Measurements from ENCODE around the gene TRPC6. TPM values are rescaled to one million over a fixed set of nuclear protein-coding genes. Genes with fewer than 3 reads are reported as not detected.

TRPC6 gene
- total RNA-seq, 4 donors from 2014 or later: 3.9 to 7.3 (median 6.0) TPM

DNA sequence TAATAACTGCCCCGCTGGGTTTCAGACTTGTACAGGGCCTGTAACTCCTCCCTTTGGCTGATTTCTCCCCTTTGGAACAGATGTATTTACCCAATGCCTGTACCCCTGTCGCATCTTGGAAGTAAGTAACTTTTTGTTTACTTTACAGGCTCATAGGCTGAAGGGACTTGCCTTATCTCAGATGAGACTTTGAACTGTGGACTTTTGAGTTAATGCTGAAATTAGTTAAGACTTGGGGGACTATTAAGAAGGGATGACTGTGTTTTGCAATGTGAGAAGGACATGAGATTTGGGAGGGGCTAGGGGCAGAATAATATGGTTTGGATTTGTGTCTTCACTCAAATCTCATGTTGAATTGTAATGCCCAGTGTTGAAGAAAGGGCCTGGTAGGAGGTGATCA, 62.0 kb downstream of the TRPC6 start:
- no peak for TF ChIP-seq POLR2A (IDR thresholded peaks at IDR 0.05)
- TF ChIP-seq, protein P1, sequence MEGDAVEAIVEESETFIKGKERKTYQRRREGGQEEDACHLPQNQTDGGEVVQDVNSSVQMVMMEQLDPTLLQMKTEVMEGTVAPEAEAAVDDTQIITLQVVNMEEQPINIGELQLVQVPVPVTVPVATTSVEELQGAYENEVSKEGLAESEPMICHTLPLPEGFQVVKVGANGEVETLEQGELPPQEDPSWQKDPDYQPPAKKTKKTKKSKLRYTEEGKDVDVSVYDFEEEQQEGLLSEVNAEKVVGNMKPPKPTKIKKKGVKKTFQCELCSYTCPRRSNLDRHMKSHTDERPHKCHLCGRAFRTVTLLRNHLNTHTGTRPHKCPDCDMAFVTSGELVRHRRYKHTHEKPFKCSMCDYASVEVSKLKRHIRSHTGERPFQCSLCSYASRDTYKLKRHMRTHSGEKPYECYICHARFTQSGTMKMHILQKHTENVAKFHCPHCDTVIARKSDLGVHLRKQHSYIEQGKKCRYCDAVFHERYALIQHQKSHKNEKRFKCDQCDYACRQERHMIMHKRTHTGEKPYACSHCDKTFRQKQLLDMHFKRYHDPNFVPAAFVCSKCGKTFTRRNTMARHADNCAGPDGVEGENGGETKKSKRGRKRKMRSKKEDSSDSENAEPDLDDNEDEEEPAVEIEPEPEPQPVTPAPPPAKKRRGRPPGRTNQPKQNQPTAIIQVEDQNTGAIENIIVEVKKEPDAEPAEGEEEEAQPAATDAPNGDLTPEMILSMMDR (IDR thresholded peaks at IDR 0.05): no peak
- DNase-seq (ENCODE audit: low spot score in 2 of 2): no peak
- intact Hi-C loops (cut with DNase I; ENCODE audit: low total_unique reads): no loop called here
- 86 to 92% methylated on average over 2 of the region's 2 CpGs for WGBS, 2 donors
- no peak overlapping the region for H3K4me3 ChIP-seq (ENCODE audit: low read depth, poor library complexity, severe bottlenecking)

DNA sequence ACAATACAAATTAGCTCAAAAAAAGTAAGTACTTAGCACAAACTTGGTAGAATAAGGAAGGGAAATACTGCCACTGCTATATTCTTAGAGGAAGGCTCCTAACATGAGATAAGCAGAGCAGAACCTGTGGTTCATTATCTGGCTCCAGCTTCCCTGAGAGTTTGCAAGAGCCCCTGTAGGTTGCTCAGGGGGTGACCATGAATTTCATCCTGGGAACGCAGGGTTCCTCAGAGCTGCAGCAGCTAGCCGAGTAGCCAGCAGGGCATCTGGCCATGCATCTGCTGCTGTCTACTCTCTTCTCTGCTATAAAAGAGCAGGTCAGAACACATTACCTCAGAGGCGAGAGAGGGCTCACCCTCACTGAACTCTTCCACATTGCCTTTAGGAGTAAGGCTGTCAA, 67.3 kb downstream of the TRPC6 start:
- 18 to 37% methylated on average over 3 of the region's 3 CpGs for WGBS, 2 donors
- TF ChIP-seq, protein P1 (IDR thresholded peaks at IDR 0.05): no peak
- TF ChIP-seq POLR2A (IDR thresholded peaks at IDR 0.05): no peak
- H3K4me3 ChIP-seq (ENCODE audit: low read depth, poor library complexity, severe bottlenecking): no peak overlapping the region
- DNase-seq (ENCODE audit: low spot score in 2 of 2): no peak
- intact Hi-C loops (cut with DNase I; ENCODE audit: low total_unique reads): no loop called here

DNA sequence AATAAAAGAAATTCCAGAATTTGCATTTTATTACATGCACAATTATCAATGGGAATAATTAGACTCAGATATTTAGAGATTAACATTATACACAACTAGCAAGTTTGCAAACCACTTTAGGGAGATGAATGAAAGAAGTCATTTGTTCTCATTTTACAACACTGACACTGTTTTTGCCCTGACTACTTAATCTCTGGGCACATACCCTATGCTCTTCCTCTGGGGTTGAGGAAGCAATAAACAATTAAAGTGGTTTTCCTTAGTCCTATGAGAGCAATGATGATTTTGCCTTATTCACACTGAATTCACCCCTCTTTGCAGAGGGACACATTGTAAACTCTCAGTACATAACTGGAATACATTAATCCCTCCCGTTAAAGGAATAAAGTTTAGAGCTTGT, 72.7 kb downstream of the TRPC6 start:
- no peak for TF ChIP-seq POLR2A (IDR thresholded peaks at IDR 0.05)
- TF ChIP-seq, protein P1 (IDR thresholded peaks at IDR 0.05): no peak
- intact Hi-C loops (cut with DNase I; ENCODE audit: low total_unique reads): no loop called here
- no peak for DNase-seq (ENCODE audit: low spot score in 2 of 2)
- no peak overlapping the region for H3K4me3 ChIP-seq (ENCODE audit: low read depth, poor library complexity, severe bottlenecking)
- WGBS, 2 donors: 49 to 78% methylated on average over 1 of the region's 1 CpG

DNA sequence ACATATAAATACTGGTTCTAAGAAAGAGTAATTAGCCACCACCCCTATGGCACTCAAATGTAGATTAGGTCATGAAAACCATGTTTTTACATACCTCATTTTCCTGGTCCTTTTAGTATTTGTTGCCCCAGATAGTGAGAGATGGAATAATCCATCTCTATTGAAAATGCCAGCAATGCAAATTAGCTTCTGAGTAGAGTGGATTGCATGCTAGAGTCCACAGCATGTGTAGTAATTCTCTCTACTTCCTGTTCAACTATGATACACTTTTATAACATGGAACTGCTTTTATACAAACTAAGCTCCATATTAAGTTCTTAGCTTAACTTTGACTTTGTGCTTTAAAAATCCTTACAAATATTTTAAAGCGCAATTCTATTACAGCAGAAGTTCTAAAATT, 73.2 kb downstream of the TRPC6 start:
- DNase-seq (ENCODE audit: low spot score in 2 of 2): no peak
- intact Hi-C loops (cut with DNase I; ENCODE audit: low total_unique reads): no loop called here
- H3K4me3 ChIP-seq (ENCODE audit: low read depth, poor library complexity, severe bottlenecking): no peak overlapping the region
- 93% methylated on average over 1 of the region's 1 CpG for WGBS, 2 donors
- no peak for TF ChIP-seq POLR2A (IDR thresholded peaks at IDR 0.05)
- TF ChIP-seq, protein P1 (IDR thresholded peaks at IDR 0.05): no peak

DNA sequence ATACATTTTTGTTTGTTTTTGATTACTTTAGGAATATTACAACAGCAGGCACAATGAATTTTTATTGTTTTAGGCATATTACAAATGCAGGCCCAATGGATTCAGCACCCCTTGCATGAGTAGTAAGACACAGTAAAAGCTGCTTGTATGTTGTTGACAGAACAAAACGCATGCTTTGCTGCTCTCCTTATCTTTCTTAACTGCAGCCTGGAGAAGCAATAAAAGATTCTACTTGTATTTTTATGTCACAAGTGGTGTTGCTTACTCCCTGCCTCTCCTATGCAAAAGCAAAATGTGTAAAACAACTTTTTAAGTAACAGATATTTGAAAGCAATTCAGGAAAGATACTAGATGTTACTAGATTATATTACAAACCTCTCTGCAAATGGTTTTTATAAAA, 73.9 kb downstream of the TRPC6 start:
- H3K4me3 ChIP-seq (ENCODE audit: low read depth, poor library complexity, severe bottlenecking): no peak overlapping the region
- intact Hi-C loops (cut with DNase I; ENCODE audit: low total_unique reads): no loop called here
- 0 to 84% methylated on average over 1 of the region's 1 CpG for WGBS, 2 donors
- TF ChIP-seq, protein P1 (IDR thresholded peaks at IDR 0.05): no peak
- TF ChIP-seq POLR2A (IDR thresholded peaks at IDR 0.05): no peak
- no peak for DNase-seq (ENCODE audit: low spot score in 2 of 2)

DNA sequence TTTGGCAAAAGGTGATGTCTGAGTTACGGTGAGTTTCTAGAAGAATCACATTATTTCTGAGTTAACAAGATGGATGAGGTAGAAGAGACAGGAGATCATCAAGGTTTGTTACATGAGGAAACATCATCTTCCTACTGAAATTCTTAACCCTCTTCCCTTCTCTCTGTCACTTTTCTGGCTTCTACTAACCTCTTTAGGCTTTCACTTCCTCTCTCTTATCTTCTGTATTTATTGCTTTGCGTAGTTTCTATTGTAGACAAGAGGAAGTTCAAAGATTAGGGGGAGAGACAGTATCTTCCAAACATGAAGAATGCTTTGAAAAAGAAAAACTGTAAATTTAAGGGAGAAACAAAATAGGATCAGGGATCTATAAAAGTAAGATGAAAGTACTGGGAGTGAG, 75.4 kb downstream of the TRPC6 start:
- no peak overlapping the region for H3K4me3 ChIP-seq (ENCODE audit: low read depth, poor library complexity, severe bottlenecking)
- no peak for DNase-seq (ENCODE audit: low spot score in 2 of 2)
- intact Hi-C loops (cut with DNase I; ENCODE audit: low total_unique reads): no loop called here
- TF ChIP-seq, protein P1 (IDR thresholded peaks at IDR 0.05): no peak
- no peak for TF ChIP-seq POLR2A (IDR thresholded peaks at IDR 0.05)
- 72 to 80% methylated on average over 2 of the region's 2 CpGs for WGBS, 2 donors

Data from lower leg skin (tissue), 4 donors.